ENCODE measurements around the gene DENND1A.

DNA sequence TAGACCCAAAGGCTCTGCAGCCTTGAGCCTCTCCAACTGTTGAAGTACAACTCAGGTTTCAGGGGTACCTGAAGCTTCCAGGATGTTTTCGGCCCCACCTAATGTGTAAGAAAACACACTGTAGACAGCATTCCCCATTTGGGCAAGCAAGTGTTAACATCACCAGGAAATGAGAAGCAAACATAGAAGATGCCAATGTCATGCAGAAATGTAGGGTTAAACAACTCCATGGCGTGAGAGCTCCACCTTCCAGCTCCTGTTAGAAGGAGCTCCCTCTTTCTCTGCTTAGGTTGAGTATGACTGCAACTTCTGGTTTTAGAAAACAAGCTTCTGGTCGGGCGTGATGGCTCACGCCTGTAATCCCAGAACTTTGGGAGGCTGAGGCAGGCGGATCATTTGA, 31.0 kb upstream of the DENND1A start:
- no peak for TF ChIP-seq POLR2A (IDR thresholded peaks at IDR 0.05; ENCODE audit: low read length)
- no peak for TF ChIP-seq GATA1 (IDR thresholded peaks at IDR 0.05; ENCODE audit: low read depth, low read length)
